Esophagus squamous epithelium (tissue), 4 donors: ENCODE data around the gene RTN4R.
"Not testable (repeated sequence)": the region's sequence is repeated elsewhere in the genome, so short reads cannot be mapped to it uniquely, and the experiment has no call there.

ENCODE experiments used
- CTCF ChIP-seq, 6 experiments: fragments of 450-650 bp in 4 of 6; fragments of 200-600 bp in 2 of 6; sonication (generic) in 2 of 6; IDR thresholded peaks; one replicate each; pipeline ENCODE4 v1.5.1; 2016 to 2019; ENCODE audit warnings: antibody characterized with exemption in 6 of 6, mild to moderate bottlenecking in 4 of 6, moderate library complexity in 4 of 6
- POLR2A ChIP-seq, 4 donors: fragments of 450-650 bp; IDR thresholded peaks; one replicate each; pipeline ENCODE4 v1.6.1; 2017; ENCODE audit warnings: antibody characterized with exemption in 4 of 4, mild to moderate bottlenecking in 4 of 4, moderate library complexity in 3 of 4

- not testable (repeated sequence) for TF ChIP-seq CTCF, POLR2A (IDR thresholded peaks at IDR 0.05)
These were observed 13.4 kb upstream of the RTN4R start for GRCh38 chr22:20281473-20281872.
